ENCODE results near the gene IFIT2.

DNA sequence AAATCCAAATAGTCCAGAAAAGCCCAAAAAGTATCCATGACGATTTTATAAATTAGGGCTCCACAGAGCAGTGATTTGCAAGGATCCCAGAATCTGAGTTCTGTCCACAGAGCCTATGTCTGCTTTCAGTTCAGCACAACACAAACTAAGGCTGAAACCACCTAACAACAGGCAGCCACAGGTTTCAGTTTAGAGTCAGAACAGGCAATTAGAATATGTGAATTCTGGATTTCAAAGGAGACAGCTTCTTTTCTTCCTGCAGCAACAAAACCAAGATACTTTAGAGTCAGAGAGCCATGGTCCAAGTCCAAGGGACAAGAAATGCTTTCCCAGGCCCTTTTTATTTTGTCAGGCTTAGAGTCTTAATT, 49.5 kb downstream of the IFIT2 start:
- TF ChIP-seq POLR2A (IDR thresholded peaks at IDR 0.05): no peak
- TF ChIP-seq, protein P1, sequence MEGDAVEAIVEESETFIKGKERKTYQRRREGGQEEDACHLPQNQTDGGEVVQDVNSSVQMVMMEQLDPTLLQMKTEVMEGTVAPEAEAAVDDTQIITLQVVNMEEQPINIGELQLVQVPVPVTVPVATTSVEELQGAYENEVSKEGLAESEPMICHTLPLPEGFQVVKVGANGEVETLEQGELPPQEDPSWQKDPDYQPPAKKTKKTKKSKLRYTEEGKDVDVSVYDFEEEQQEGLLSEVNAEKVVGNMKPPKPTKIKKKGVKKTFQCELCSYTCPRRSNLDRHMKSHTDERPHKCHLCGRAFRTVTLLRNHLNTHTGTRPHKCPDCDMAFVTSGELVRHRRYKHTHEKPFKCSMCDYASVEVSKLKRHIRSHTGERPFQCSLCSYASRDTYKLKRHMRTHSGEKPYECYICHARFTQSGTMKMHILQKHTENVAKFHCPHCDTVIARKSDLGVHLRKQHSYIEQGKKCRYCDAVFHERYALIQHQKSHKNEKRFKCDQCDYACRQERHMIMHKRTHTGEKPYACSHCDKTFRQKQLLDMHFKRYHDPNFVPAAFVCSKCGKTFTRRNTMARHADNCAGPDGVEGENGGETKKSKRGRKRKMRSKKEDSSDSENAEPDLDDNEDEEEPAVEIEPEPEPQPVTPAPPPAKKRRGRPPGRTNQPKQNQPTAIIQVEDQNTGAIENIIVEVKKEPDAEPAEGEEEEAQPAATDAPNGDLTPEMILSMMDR (IDR thresholded peaks at IDR 0.05 in 4 of 5, conservative IDR thresholded peaks at IDR 0.05 in 1 of 5): no peak

All from gastrocnemius medialis (tissue), 4 donors.